Activated T-cell treated with anti-CD3 and anti-CD28 coated beads for 24 hours (primary cell): Measurements from ENCODE around the gene CAB39L.

ENCODE experiments used
- DNase-seq: peaks from one replicate; pipeline ENCODE4 v3.0.0-alpha.2; 2020; ENCODE audit warnings: low read depth

Gene CAB39L

DNA sequence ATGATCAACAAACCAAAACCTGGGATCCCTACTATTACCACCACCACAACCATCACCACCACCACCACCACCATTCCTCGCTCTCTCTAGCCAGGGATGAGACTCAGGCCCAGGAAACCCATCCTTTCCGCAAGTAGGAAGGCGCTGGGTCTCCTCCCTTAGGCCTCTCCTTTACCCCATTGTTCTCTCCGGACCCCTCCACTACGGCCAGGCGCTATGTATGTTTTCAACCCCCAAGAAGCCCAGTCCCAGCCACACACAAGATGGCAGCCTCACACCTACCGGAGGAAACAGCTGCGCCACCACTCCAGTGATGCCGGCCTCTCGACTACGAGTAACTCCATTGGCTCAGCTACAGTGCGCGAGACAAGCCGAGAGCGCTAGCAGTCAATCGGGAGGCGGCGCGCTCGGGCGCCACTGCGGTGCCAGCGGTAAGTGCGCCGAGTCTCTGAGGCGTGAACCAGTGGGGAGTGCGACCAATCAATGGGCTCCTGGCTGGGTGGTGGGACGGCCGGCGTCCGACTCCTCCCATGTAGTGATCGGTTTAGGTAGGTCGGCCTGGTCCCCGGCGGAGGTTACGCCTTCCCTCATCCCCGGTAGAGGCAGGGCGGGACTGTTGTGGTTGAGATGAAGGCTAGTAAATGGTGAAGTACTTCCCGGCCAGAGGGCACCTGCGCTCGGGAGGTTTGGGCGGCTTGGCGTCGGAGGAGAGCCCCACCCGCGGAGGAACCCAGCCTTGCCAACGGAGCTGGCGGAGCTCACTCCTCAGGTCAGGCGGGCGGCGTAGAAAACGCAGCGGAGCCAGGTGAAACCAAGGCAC lies at the start of gene CAB39L, which contains the start of gene SETDB2:
Gene CAB39L (minus strand): TSS at position 361 of the 820 bp plus-strand sequence. CDS start 61,154 bp downstream, outside the sequence.
Gene SETDB2 (plus strand): TSS at position 571 of the 820 bp plus-strand sequence. CDS start 7,620 bp downstream, outside the sequence.
- peak; percentile 98 for DNase-seq

GRCh38 chr13:49488563-49488962 lies 44.7 kb upstream of the CAB39L start:
- DNase-seq = no peak

DNA sequence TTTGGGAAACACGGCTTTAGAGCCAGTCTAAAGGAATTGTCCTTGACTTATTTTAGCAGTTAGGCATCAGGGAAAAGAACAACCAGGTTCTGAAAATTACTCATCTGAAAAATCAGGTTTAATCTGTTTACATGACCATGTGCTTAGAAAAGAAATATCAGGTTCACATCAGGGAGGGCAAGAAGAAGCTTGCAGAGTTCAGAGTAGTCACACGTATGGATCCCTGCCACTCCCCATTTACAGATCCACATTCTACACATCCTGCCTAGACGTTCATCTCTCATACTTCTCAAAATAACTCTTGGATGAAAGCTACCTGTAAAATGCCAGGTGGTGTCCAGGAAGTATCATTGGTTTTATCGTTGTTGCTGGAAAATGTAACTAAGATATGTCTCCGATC lies 37.9 kb upstream of the CAB39L start:
- no peak for DNase-seq

- no peak for DNase-seq
These were observed 32.7 kb upstream of the CAB39L start for GRCh38 chr13:49476529-49476928.

DNA sequence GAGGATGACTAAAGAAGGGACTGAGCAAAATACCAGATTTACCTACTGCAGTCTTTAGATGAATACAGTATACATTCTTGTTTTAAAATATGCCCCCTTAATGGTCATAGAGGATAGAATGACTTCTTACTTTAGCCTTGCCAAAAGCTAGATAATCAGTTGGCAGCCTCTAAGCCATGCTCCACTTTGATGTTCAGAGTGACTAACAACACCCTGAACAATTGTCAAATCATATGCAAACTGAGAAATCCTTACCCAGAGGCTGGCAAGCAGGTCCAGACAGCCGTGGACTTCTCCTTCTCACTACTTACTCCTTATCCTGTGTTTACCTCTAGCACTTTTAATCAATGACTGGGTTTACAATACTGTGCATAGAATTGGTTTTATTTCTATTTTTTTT lies 28.3 kb upstream of the CAB39L start:
- DNase-seq = no peak

DNA sequence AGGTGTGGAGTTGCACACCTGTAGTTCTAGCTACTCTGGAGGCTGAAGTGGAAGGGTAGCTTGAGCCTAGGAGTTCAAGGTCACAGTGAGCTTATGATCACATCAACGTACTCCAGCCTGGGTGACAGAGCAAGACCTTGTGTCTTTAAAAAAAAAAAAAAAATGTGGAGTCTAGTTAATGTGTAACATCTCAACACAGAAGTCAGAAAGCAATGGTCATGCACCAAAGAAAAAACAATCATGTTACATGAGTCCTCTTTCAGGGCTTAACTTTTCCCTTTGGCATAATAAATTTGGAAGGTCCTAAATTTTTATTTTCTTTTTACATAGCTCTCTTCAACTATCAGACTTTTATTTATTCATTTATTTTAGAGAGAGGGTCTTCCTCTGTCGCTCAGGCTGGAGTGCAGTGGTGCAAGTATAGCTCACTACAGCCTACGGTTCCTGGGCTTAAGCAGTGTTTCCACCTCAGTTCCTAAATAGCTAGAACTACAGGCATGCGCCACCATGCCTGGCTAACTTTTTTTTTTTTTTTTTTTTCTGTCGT lies 22.5 kb upstream of the CAB39L start:
- no peak for DNase-seq

- DNase-seq = no peak
These were observed 20.9 kb upstream of the CAB39L start for GRCh38 chr13:49464621-49465325.

- DNase-seq = no peak
These were observed 20.2 kb upstream of the CAB39L start for GRCh38 chr13:49464085-49464484.

DNA sequence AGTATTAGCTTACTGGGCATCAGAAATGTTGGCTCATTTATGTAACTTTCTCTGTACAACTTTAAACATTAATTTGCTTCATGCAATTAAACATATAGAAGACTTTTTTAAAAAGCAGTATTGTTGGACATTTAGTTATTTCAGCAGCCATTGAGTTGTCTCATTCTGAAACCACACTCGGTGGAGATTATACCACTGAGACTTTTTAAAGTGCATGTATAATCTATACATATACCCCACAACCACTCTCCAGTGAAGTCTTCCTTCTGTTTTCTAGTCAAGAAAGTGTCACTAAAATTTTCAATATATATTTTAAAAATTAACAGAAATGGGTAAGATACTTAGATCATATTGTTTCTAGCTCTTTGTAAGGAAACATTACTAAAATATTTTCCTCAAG lies 15.7 kb upstream of the CAB39L start:
- DNase-seq = no peak

- DNase-seq = no peak
These were observed 13.4 kb upstream of the CAB39L start for GRCh38 chr13:49457221-49457620.

DNA sequence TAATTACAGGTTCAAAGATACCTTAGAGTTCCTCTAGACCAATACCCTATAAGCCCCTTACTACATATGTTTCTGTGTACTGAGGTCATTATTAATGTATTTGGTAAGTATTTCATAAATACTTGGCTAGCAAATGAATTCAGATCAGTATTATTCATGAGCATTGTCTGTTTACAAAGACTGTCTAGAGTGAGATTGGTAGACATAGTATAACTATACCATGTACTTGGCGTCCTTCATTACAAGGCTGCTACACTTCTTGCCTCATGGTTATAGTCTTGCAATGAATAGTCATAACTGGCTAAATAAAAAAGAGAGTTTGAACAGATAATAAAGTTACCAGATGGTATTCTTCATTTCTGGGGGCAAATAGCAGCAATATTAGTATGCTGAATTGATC lies 12.3 kb upstream of the CAB39L start:
- no peak for DNase-seq

- DNase-seq = no peak
These were observed 11.1 kb upstream of the CAB39L start for GRCh38 chr13:49455007-49455398.

- DNase-seq = no peak
These were observed 10.6 kb upstream of the CAB39L start for GRCh38 chr13:49454388-49455006.

DNA sequence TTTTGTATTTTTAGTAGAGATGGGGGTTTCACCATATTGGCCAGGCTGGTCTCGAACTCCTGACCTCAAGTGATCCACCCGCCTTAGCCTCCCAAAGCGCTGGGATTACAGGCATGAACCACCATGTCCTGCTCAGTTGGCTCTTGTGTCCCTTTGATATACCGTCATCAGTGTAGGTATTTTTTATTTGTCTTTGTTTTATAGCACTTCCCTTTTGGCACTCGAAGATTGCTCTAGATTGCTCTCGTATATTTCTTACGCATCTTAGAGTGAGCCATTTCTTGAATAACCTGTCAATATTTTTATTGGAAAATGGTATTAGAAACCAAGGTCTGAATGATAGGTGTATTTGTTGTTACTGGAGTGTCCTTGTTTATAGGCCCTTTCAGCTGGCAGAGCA lies 9.6 kb upstream of the CAB39L start:
- no peak for DNase-seq

DNA sequence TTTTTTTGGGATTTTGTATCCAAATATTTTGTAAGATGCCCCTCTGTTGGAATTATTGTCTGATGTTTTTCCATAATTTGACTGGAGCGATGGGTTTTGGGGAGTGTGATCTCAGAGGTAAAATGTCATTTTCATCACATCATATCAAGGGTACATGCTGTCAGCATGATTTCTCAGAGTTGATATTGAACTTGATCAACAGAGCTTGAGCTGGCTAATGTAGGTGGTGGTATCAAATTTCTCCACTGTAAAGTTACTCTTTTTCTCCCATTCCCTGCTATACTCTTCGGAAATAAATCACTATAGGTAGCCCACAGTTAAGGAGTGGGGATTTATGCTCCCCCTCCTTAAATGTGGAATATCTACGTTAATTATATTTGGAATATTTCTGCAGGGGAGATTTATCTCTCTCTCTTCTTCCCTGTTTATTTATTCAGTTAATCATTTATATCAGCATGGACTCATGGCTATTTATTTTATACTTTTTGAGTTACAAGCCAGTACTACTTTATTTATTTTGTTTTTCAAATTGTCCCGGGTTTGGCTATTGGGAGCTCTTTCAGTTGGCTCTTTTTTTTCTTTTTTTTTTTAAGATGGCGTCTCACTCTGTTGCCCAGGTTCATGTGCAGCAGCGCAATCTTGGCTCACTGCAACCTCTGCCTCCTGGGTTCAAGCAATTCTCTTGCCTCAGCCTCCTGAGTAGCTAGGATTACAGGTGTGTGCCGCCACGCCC lies 9.0 kb upstream of the CAB39L start:
- no peak for DNase-seq

GRCh38 chr13:49450105-49450819 lies 6.4 kb upstream of the CAB39L start:
- no peak for DNase-seq

DNA sequence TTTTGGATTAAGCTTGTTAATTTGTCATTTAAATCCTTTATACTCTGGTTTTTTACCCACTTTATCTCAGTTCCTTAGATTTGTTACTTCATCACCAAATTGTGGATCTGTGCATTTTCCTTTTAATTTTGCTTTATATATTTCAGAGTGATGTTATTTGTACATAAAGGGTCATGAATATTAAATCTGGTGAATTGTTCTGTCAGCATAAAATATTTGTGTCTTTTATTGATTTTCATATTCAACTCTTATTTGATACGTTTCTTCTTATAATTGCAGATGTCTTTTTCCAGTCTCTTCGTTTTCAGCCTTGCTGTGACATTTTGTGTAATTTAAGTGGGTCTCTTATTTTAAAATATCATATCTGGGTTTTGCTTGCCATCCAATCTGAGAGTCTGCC lies 4.9 kb upstream of the CAB39L start:
- DNase-seq = no peak

DNA sequence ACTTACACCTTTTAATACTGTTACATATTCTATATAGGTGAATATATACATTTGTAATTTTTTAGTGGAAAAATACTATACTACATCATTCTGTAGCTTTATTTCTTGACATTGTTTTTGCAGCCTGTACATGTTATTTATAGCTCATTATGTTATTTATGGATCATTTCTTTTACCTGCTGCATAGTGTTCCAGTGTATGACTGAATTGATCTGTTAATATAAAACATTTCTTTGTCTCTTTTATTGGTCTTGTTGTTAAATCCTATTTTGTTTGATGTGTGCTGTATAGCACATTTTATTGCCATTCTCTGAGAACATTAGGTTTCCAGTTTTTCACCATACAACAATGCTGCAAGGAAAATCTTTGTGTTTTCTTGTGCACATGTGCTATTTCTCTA lies 2.6 kb upstream of the CAB39L start:
- DNase-seq = no peak

DNA sequence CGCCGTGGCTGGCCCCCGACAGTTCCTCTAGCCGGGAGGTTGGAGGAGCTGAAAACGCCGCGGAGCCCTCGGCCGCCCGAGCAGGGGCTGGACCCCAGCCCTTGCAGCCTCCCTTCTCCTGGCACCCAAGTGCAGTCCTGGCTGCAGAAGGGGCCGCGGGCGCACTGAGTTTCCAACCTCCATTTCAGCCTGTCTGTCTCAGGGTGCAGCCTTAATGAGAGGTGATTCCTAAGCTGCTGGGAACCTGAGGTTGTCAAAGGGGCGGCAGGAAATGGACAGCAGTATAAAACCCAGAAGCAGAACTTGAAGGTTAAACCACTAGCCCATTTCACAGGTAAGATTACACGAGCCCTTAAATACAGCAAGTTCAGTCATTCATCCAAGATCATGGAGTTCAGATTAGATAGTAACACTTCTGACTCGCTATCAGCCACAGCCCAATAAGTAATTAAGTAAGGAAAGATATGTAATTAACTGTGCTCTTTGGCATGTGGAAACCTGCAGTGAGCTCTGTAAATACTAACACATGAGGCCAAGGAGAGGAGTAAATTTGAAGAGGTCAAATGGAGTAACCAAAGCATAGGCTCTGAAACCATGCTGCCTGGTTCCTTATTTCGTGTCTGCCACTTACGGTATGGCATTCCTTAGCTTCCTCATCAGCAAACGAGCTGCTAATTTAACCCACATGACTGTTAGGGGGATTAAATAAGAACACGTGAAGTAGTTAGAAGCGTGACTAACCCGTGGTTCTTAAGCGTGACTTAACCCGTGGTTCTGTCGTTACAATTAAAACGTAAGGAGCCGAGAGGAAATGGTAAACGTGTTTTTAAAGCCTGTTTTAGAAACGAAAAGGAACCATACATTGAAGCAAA lies 896 bp upstream of the CAB39L start:
- DNase-seq = peak; percentile 32

DNA sequence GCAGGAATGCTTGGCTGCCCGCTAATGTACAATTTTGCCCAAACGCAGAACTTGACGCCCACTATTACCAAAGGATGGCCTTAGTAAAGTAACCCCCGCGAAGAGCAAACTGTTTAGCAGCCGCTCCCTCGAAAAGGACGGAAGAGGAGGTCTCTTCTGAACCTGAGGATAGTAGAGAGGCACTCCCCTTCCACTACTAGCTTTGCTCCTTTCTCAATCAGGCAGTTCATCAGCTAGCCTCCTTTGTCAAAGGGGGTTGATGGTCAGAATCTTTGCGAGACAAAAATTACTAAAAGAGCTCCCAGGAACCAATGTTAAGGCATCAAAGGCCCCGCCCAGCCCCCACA lies 534 bp downstream of the CAB39L start:
- DNase-seq = peak; percentile 1
